ENCODE data around the gene SMC2.

GRCh38 chr9:104110509-104110908 is 16.4 kb downstream of the SMC2 start:
- TF ChIP-seq CTCF (conservative IDR thresholded peaks at IDR 0.05; ENCODE audit: low read length) = no peak
- TF ChIP-seq EZH2phosphoT487 (IDR thresholded peaks at IDR 0.05; ENCODE audit: borderline replicate concordance, low read depth, low read length) = no peak

Measured in OCI-LY7 (cell line).